Measurements from ENCODE around the gene GLRX5. TPM values are rescaled to one million over a fixed set of nuclear protein-coding genes. Genes with fewer than 3 reads are reported as not detected.
A peak's percentile ranks its signal among the peaks of the same experiment; 100 is the strongest.
"Not testable (repeated sequence)": the region's sequence is repeated elsewhere in the genome, so short reads cannot be mapped to it uniquely, and the experiment has no call there.

Gene GLRX5
- total RNA-seq, 2 donors from 2014 or later: 36.0 to 45.9 TPM

GRCh38 chr14:95510344-95510743, 24.5 kb upstream of the GLRX5 start:
- ATAC-seq; H3K9me3 Mint-ChIP-seq; DNase-seq (ENCODE audit: low spot score in 2 of 2): not testable (repeated sequence)
- peaks cover 0 to 41% of the 10 kb centered on the region in 2 donors for H3K36me3 Mint-ChIP-seq
- peak overlapping the region in 1 of 2 donors; percentile 36 for H3K27ac Mint-ChIP-seq

GRCh38 chr14:95510804-95511203, 24.0 kb upstream of the GLRX5 start:
- ATAC-seq (no peak), DNase-seq (ENCODE audit: low spot score in 2 of 2) (no peak)
- no peaks in the 10 kb centered on the region for H3K9me3 Mint-ChIP-seq
- H3K27ac Mint-ChIP-seq: no peak overlapping the region
- peaks cover 0 to 39% of the 10 kb centered on the region in 2 donors for H3K36me3 Mint-ChIP-seq

- ATAC-seq (no peak), DNase-seq (ENCODE audit: low spot score in 2 of 2) (no peak)
- H3K27ac Mint-ChIP-seq: no peak overlapping the region
- peaks cover 0 to 30% of the 10 kb centered on the region in 2 donors for H3K36me3 Mint-ChIP-seq
- H3K9me3 Mint-ChIP-seq: no peaks in the 10 kb centered on the region
Measured at GRCh38 chr14:95511687-95512086, 23.2 kb upstream of the GLRX5 start.

GRCh38 chr14:95513291-95513690, 21.6 kb upstream of the GLRX5 start:
- ATAC-seq: no peak
- peaks cover 0 to 22% of the 10 kb centered on the region in 2 donors for H3K36me3 Mint-ChIP-seq

GRCh38 chr14:95514131-95515079, 20.4 kb upstream of the GLRX5 start:
- ATAC-seq: no peak
- H3K27ac Mint-ChIP-seq: peak overlapping the region in 1 of 2 donors; percentile 56
- no peak for DNase-seq (ENCODE audit: low spot score in 2 of 2)
- no peaks in the 10 kb centered on the region for H3K9me3 Mint-ChIP-seq
- H3K36me3 Mint-ChIP-seq: peaks cover 0 to 20% of the 10 kb centered on the region in 2 donors

More at GRCh38 chr14:95513291-95513690, 21.6 kb upstream of the GLRX5 start:
- no peak for DNase-seq (ENCODE audit: low spot score in 2 of 2)
- Mint-ChIP-seq H3K9me3 (no peaks in the 10 kb centered on the region), H3K27ac (peak overlapping the region in 1 of 2 donors; percentile 10)

GRCh38 chr14:95515080-95515489, 19.8 kb upstream of the GLRX5 start:
- peak overlapping the region in 1 of 2 donors; percentile 56 for H3K27ac Mint-ChIP-seq
- H3K9me3 Mint-ChIP-seq: no peaks in the 10 kb centered on the region
- DNase-seq (ENCODE audit: low spot score in 2 of 2): no peak
- H3K36me3 Mint-ChIP-seq: peaks cover 0 to 14% of the 10 kb centered on the region in 2 donors
- no peak for ATAC-seq

GRCh38 chr14:95515596-95516552, 19.0 kb upstream of the GLRX5 start:
- DNase-seq (ENCODE audit: low spot score in 2 of 2) (peak; percentile 87 to 94), ATAC-seq (peak; percentile 84 to 90)
- Mint-ChIP-seq H3K27ac (peak overlapping the region; percentile 56 to 92), H3K9me3 (no peaks in the 10 kb centered on the region), H3K36me3 (peaks cover 0 to 10% of the 10 kb centered on the region in 2 donors)

GRCh38 chr14:95516554-95517181, 18.2 kb upstream of the GLRX5 start, which contains the start of gene SYNE3:
TSS of gene SYNE3 (minus strand) at chr14:95516650. CDS start at chr14:95475821, 40,829 bp downstream.
- Mint-ChIP-seq H3K36me3 (peaks cover 0 to 10% of the 10 kb centered on the region in 2 donors), H3K27ac (peak within 1 kb of the TSS; percentile 56 to 92), H3K9me3 (no peaks in the 10 kb centered on the region)
- ATAC-seq (peak; percentile 46 to 73), DNase-seq (ENCODE audit: low spot score in 2 of 2) (peak in 1 of 2 donors; percentile 66)

GRCh38 chr14:95518045-95518751, 16.7 kb upstream of the GLRX5 start:
- Mint-ChIP-seq H3K36me3 (peaks cover 5 to 6% of the 10 kb centered on the region in 2 donors), H3K27ac (peak overlapping the region; percentile 10 to 69), H3K9me3 (no peaks in the 10 kb centered on the region)
- ATAC-seq (no peak), DNase-seq (ENCODE audit: low spot score in 2 of 2) (no peak)

- ATAC-seq: peak; percentile 40 to 42
- peak; percentile 70 to 85 for DNase-seq (ENCODE audit: low spot score in 2 of 2)
- H3K36me3 Mint-ChIP-seq: peaks cover 5 to 6% of the 10 kb centered on the region in 2 donors
- peak overlapping the region; percentile 87 to 97 for H3K27ac Mint-ChIP-seq
- H3K9me3 Mint-ChIP-seq: no peaks in the 10 kb centered on the region
Measured at GRCh38 chr14:95519699-95520098, 15.2 kb upstream of the GLRX5 start.

- no peak for ATAC-seq
- Mint-ChIP-seq H3K36me3 (peaks cover under 1 to 5% of the 10 kb centered on the region in 2 donors), H3K9me3 (no peaks in the 10 kb centered on the region), H3K27ac (peak overlapping the region; percentile 87 to 97)
- DNase-seq (ENCODE audit: low spot score in 2 of 2): no peak
Measured at GRCh38 chr14:95520346-95520745, 14.5 kb upstream of the GLRX5 start.

- Mint-ChIP-seq H3K27ac (no peak overlapping the region), H3K36me3 (peaks cover 0 to 5% of the 10 kb centered on the region in 2 donors), H3K9me3 (no peaks in the 10 kb centered on the region)
- ATAC-seq: no peak
- no peak for DNase-seq (ENCODE audit: low spot score in 2 of 2)
Measured at GRCh38 chr14:95521001-95521400, 13.8 kb upstream of the GLRX5 start.

- Mint-ChIP-seq H3K36me3 (peaks cover 0 to 5% of the 10 kb centered on the region in 2 donors), H3K27ac (peak overlapping the region; percentile 95 to 99), H3K9me3 (no peaks in the 10 kb centered on the region)
- ATAC-seq (no peak), DNase-seq (ENCODE audit: low spot score in 2 of 2) (no peak)
Measured at GRCh38 chr14:95522116-95522515, 12.7 kb upstream of the GLRX5 start.

GRCh38 chr14:95522556-95522955, 12.3 kb upstream of the GLRX5 start:
- H3K36me3 Mint-ChIP-seq: peaks cover 0 to 5% of the 10 kb centered on the region in 2 donors
- peak overlapping the region; percentile 95 to 99 for H3K27ac Mint-ChIP-seq
- no peak for ATAC-seq
- no peaks in the 10 kb centered on the region for H3K9me3 Mint-ChIP-seq
- DNase-seq (ENCODE audit: low spot score in 2 of 2): no peak

GRCh38 chr14:95523051-95523814, 11.6 kb upstream of the GLRX5 start:
- ATAC-seq: peak; percentile 76 to 81
- Mint-ChIP-seq H3K9me3 (no peaks in the 10 kb centered on the region), H3K36me3 (peaks cover 0 to 5% of the 10 kb centered on the region in 2 donors), H3K27ac (peak overlapping the region; percentile 95 to 99)
- peak; percentile 55 to 59 for DNase-seq (ENCODE audit: low spot score in 2 of 2)
